NCI-H146 (cell line): ENCODE results near the gene EYS.
"Not testable (repeated sequence)": the region's sequence is repeated elsewhere in the genome, so short reads cannot be mapped to it uniquely, and the experiment has no call there.

Experiments used
- DNase-seq: peaks from one replicate; lab custom pipeline; 2025; lab: John Stamatoyannopoulos, UW

EYS gene

GRCh38 chr6:65633501-65633900 is 73.5 kb downstream of the EYS start:
- DNase-seq: no peak

- no peak for DNase-seq
Observed at GRCh38 chr6:65631711-65632110, 75.3 kb downstream of the EYS start.

- not testable (repeated sequence) for DNase-seq
Observed at GRCh38 chr6:65627434-65627999, 79.5 kb downstream of the EYS start.

GRCh38 chr6:65627015-65627414 is 80.0 kb downstream of the EYS start:
- no peak for DNase-seq

GRCh38 chr6:65623566-65623965 is 83.5 kb downstream of the EYS start:
- no peak for DNase-seq

- DNase-seq: no peak
Observed at GRCh38 chr6:65610746-65611145, 96.3 kb downstream of the EYS start.

GRCh38 chr6:65595540-65595939 is 111.5 kb downstream of the EYS start:
- DNase-seq: no peak

GRCh38 chr6:65570340-65570739 is 136.7 kb downstream of the EYS start:
- DNase-seq: no peak

GRCh38 chr6:65569505-65569904 is 137.5 kb downstream of the EYS start:
- DNase-seq: no peak

- DNase-seq: not testable (repeated sequence)
Observed at GRCh38 chr6:65569056-65569455, 138.0 kb downstream of the EYS start.

GRCh38 chr6:65566117-65566516 is 140.9 kb downstream of the EYS start:
- DNase-seq: no peak

GRCh38 chr6:65558071-65558470 is 149.0 kb downstream of the EYS start:
- DNase-seq: no peak

GRCh38 chr6:65557224-65557623 is 149.8 kb downstream of the EYS start:
- DNase-seq: peak; percentile 44

GRCh38 chr6:65546894-65547293 is 160.1 kb downstream of the EYS start:
- DNase-seq: no peak

- DNase-seq: no peak
Observed at GRCh38 chr6:65545920-65546319, 161.1 kb downstream of the EYS start.

- DNase-seq: no peak
Observed at GRCh38 chr6:65538644-65539043, 168.4 kb downstream of the EYS start.

GRCh38 chr6:65537600-65537999 is 169.4 kb downstream of the EYS start:
- DNase-seq: no peak

GRCh38 chr6:65531533-65531932 is 175.5 kb downstream of the EYS start:
- no peak for DNase-seq

GRCh38 chr6:65524232-65524631 is 182.8 kb downstream of the EYS start:
- no peak for DNase-seq

- DNase-seq: peak; percentile 78
Observed at GRCh38 chr6:65505736-65506135, 201.3 kb downstream of the EYS start.

- no peak for DNase-seq
Observed at GRCh38 chr6:65501045-65501444, 206.0 kb downstream of the EYS start.

- not testable (repeated sequence) for DNase-seq
Observed at GRCh38 chr6:65483652-65484051, 223.4 kb downstream of the EYS start.

- DNase-seq: no peak
Observed at GRCh38 chr6:65469650-65470049, 237.4 kb downstream of the EYS start.

GRCh38 chr6:65468307-65468706 is 238.7 kb downstream of the EYS start:
- no peak for DNase-seq

- DNase-seq: no peak
Observed at GRCh38 chr6:65461121-65461520, 245.9 kb downstream of the EYS start.
